ENCODE measurements around the gene PTPRN2.

GRCh38 chr7:157517782-157518513 lies 1069.7 kb downstream of the PTPRN2 start:
- TF ChIP-seq, protein P1, sequence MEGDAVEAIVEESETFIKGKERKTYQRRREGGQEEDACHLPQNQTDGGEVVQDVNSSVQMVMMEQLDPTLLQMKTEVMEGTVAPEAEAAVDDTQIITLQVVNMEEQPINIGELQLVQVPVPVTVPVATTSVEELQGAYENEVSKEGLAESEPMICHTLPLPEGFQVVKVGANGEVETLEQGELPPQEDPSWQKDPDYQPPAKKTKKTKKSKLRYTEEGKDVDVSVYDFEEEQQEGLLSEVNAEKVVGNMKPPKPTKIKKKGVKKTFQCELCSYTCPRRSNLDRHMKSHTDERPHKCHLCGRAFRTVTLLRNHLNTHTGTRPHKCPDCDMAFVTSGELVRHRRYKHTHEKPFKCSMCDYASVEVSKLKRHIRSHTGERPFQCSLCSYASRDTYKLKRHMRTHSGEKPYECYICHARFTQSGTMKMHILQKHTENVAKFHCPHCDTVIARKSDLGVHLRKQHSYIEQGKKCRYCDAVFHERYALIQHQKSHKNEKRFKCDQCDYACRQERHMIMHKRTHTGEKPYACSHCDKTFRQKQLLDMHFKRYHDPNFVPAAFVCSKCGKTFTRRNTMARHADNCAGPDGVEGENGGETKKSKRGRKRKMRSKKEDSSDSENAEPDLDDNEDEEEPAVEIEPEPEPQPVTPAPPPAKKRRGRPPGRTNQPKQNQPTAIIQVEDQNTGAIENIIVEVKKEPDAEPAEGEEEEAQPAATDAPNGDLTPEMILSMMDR (conservative IDR thresholded peaks at IDR 0.05; ENCODE audit: low read depth, low read length), result no peak
- TF ChIP-seq EZH2 (IDR thresholded peaks at IDR 0.05; ENCODE audit: borderline replicate concordance, low read depth, low read length, poor library complexity, severe bottlenecking), result no peak

Data from A673 (cell line).